Measurements from ENCODE around the gene POMC. TPM values are rescaled to one million over a fixed set of nuclear protein-coding genes. Genes with fewer than 3 reads are reported as not detected.

Gene POMC
- total and polyA plus RNA-seq, 2 donors (not counting 1 experiment from before 2014, with no cell fraction given), result 3.4 to 16.7 TPM

GRCh38 chr2:25125976-25126375 lies 42.4 kb downstream of the POMC start:
- H3K9me3 Mint-ChIP-seq (ENCODE audit: insufficient read depth), result no peaks in the 10 kb centered on the region

GRCh38 chr2:25125189-25125588 lies 43.2 kb downstream of the POMC start:
- H4K20me1 ChIP-seq (ENCODE audit: control insufficient read depth, insufficient read depth, low read length, poor library complexity, severe bottlenecking), result no peaks in the 10 kb centered on the region
- H3K4me2 ChIP-seq (replicated peaks; ENCODE audit: low read depth, low read length, poor library complexity, severe bottlenecking), result no peak overlapping the region
- ChIA-PET CTCF (no interaction called here), POLR2A (no interaction called here)
- 95% methylated on average over 7 of the region's 7 CpGs for WGBS (ENCODE audit: insufficient coverage)
- intact Hi-C loops (cut with micrococcal nuclease), result loop anchor here (5.0 kb wide), 2 partner anchors 83 to 298 kb away; partner anchors contain the start of gene EFR3B
- peaks cover 5% of the 10 kb centered on the region for H3K4me1 Mint-ChIP-seq
- H3K27me3 ChIP-seq (replicated peaks in 1 of 4; ENCODE audit: control extremely low read depth in 1 of 4, control insufficient read depth in 3 of 4, insufficient read depth in 4 of 4, low read length in 3 of 4), result peaks cover 0 to 8% (median 3%) of the 10 kb centered on the region in 4 experiments
- no peaks in the 10 kb centered on the region for H3K9me3 Mint-ChIP-seq (ENCODE audit: insufficient read depth)
- peaks cover 0 to 4% (median 0%) of the 10 kb centered on the region in 3 donors for H3K9me3 ChIP-seq (ENCODE audit: control extremely low read depth in 1 of 3, control insufficient read depth in 2 of 3, insufficient read depth in 1 of 3, low read length in 2 of 3)
- H3K27ac ChIP-seq (ENCODE audit: low read length in 2 of 2), result no peak overlapping the region
- H3K4me3 ChIP-seq (ENCODE audit: control extremely low read depth in 1 of 5, extremely low read depth in 1 of 5, insufficient read depth in 1 of 5, low read depth in 2 of 5, low read length in 4 of 5), result no peak overlapping the region
- no peak overlapping the region for H3K4me3 Mint-ChIP-seq
- ATAC-seq (ENCODE audit: low read depth), result no peak
- no peaks in the 10 kb centered on the region for H3K36me3 ChIP-seq (replicated peaks in 1 of 2; ENCODE audit: control extremely low read depth in 1 of 2, control insufficient read depth in 1 of 2, extremely low read depth in 1 of 2, insufficient read depth in 2 of 2, low read length in 1 of 2)
- peaks cover 6% of the 10 kb centered on the region for H3K27me3 Mint-ChIP-seq
- H3K27ac Mint-ChIP-seq, result no peak overlapping the region
- H3K4me1 ChIP-seq (ENCODE audit: control insufficient read depth in 2 of 2, insufficient read depth in 2 of 2, low read length in 2 of 2), result peaks cover 0 to 8% of the 10 kb centered on the region in 2 donors
- H3K9ac ChIP-seq (ENCODE audit: low read length), result no peak overlapping the region
- DNase-seq, result no peak
- TF ChIP-seq CTCF (IDR thresholded peaks at IDR 0.05), result no peak
- TF ChIP-seq EZH2 (IDR thresholded peaks at IDR 0.05; ENCODE audit: borderline replicate concordance, insufficient read depth, low read depth, low read length, poor library complexity, severe bottlenecking), result no peak
- no peaks in the 10 kb centered on the region for H3K79me2 ChIP-seq (ENCODE audit: control insufficient read depth, insufficient read depth, low read length)
- H2AFZ ChIP-seq (ENCODE audit: insufficient read depth, low read depth, low read length, poor library complexity, severe bottlenecking), result no peak overlapping the region

More at GRCh38 chr2:25125976-25126375, 42.4 kb downstream of the POMC start:
- H3K36me3 ChIP-seq (replicated peaks in 1 of 2; ENCODE audit: control extremely low read depth in 1 of 2, control insufficient read depth in 1 of 2, extremely low read depth in 1 of 2, insufficient read depth in 2 of 2, low read length in 1 of 2), result no peaks in the 10 kb centered on the region
- H3K27me3 ChIP-seq (replicated peaks in 1 of 4; ENCODE audit: control extremely low read depth in 1 of 4, control insufficient read depth in 3 of 4, insufficient read depth in 4 of 4, low read length in 3 of 4), result peaks cover 0 to 16% (median 7%) of the 10 kb centered on the region in 4 experiments
- 90% methylated on average over 2 of the region's 4 CpGs for WGBS (ENCODE audit: insufficient coverage)
- H3K4me3 Mint-ChIP-seq, result no peak overlapping the region
- intact Hi-C loops (cut with micrococcal nuclease), result loop anchor here (5.0 kb wide), 2 partner anchors 84 to 299 kb away; partner anchors contain the start of gene EFR3B
- ATAC-seq (ENCODE audit: low read depth) (no peak), DNase-seq (no peak)
- peaks cover 0 to 4% (median 0%) of the 10 kb centered on the region in 3 donors for H3K9me3 ChIP-seq (ENCODE audit: control extremely low read depth in 1 of 3, control insufficient read depth in 2 of 3, insufficient read depth in 1 of 3, low read length in 2 of 3)
- no peak overlapping the region for H2AFZ ChIP-seq (ENCODE audit: insufficient read depth, low read depth, low read length, poor library complexity, severe bottlenecking)
- H3K4me2 ChIP-seq (replicated peaks; ENCODE audit: low read depth, low read length, poor library complexity, severe bottlenecking), result no peak overlapping the region
- H4K20me1 ChIP-seq (ENCODE audit: control insufficient read depth, insufficient read depth, low read length, poor library complexity, severe bottlenecking), result no peaks in the 10 kb centered on the region
- H3K4me1 ChIP-seq (ENCODE audit: control insufficient read depth in 2 of 2, insufficient read depth in 2 of 2, low read length in 2 of 2), result peaks cover 0 to 8% of the 10 kb centered on the region in 2 donors
- ChIA-PET POLR2A (no interaction called here), CTCF (interaction anchor here (0.8 kb wide), 1 partner anchor 134 kb away, joined by 4 read pairs; no protein-coding TSS in a partner anchor)
- H3K4me1 Mint-ChIP-seq, result peaks cover 8% of the 10 kb centered on the region
- H3K79me2 ChIP-seq (ENCODE audit: control insufficient read depth, insufficient read depth, low read length), result no peaks in the 10 kb centered on the region
- no peak for TF ChIP-seq CTCF (IDR thresholded peaks at IDR 0.05)
- no peak for TF ChIP-seq EZH2 (IDR thresholded peaks at IDR 0.05; ENCODE audit: borderline replicate concordance, insufficient read depth, low read depth, low read length, poor library complexity, severe bottlenecking)
- no peak overlapping the region for H3K27ac Mint-ChIP-seq
- H3K27ac ChIP-seq (ENCODE audit: low read length in 2 of 2), result no peak overlapping the region
- H3K27me3 Mint-ChIP-seq, result peaks cover 14% of the 10 kb centered on the region
- H3K4me3 ChIP-seq (ENCODE audit: control extremely low read depth in 1 of 5, extremely low read depth in 1 of 5, insufficient read depth in 1 of 5, low read depth in 2 of 5, low read length in 4 of 5), result no peak overlapping the region
- H3K9ac ChIP-seq (ENCODE audit: low read length), result no peak overlapping the region
